Testis (tissue), 3 donors: ENCODE data around the gene UBE3C. TPM values are rescaled to one million over a fixed set of nuclear protein-coding genes. Genes with fewer than 3 reads are reported as not detected.

Experiments
- DNase-seq: peaks from one replicate; pipeline ENCODE4 v3.0.0-alpha.2; 2019
- H3K27ac ChIP-seq, 2 donors: fragments of 200-600 bp; sonication (generic); one replicate each; pipeline ENCODE4 v1.5.1; 2019
- H3K27me3 ChIP-seq: fragments of 200-600 bp; sonication (generic); one replicate; pipeline ENCODE4 v1.5.1; 2019
- H3K36me3 ChIP-seq: fragments of 200-600 bp; sonication (generic); one replicate; pipeline ENCODE4 v1.5.1; 2017; ENCODE audit warnings: low read depth; ENCODE audit errors: missing control alignments
- H3K4me1 ChIP-seq: fragments of 200-600 bp; sonication (generic); one replicate; pipeline ENCODE4 v1.5.1; 2019
- H3K4me3 ChIP-seq, 2 donors: fragments of 200-600 bp; sonication (generic); one replicate each; pipeline ENCODE4 v1.5.1; 2017 to 2019
- H3K9me3 ChIP-seq: fragments of 200-600 bp; sonication (generic); one replicate; pipeline ENCODE4 v1.5.1; 2017
- POLR2A ChIP-seq: fragments of 450-650 bp; IDR thresholded peaks from one replicate; pipeline ENCODE4 v1.6.1; 2017; ENCODE audit warnings: antibody characterized with exemption, mild to moderate bottlenecking, moderate library complexity
- WGBS, 2 donors: methylation state at CpG; one replicate each; pipeline ENCODE4 v1.1.5; 2018; 5-methylcytosine and 5-hydroxymethylcytosine counted together
- intact Hi-C: fragments of 100-400 bp; cut with DNase I; formaldehyde crosslinking; loops from one replicate; pipeline ENCODE4 v1.15.1; 2023; ENCODE audit warnings: low total_unique reads
- polyA plus RNA-seq: library from polyadenylated mRNA; stranded (reverse); fragments of 350-450 nt; fragmentation: Illumina TruSeq; extraction: RNeasy Lipid Tissue Mini Kit (QIAGEN cat#74804); gene quantifications from one replicate; pipeline ENCODE4 v1.2.3, GENCODE V29; 2014; ENCODE audit warnings: low read depth, low replicate concordance; ENCODE audit not compliant: insufficient read depth
- total RNA-seq, 2 donors: library from RNA; depleted of rRNA; stranded (reverse); fragments of >200 nt; gene quantifications; one replicate each; pipeline ENCODE4 v1.2.3, GENCODE V29; 2016
- TF ChIP-seq, protein P1 (sequence below), 3 experiments: fragments of 450-650 bp in 2 of 3; fragments of 200-600 bp in 1 of 3; sonication (generic) in 1 of 3; IDR thresholded peaks; one replicate each; pipeline ENCODE4 v1.5.1; 2016 to 2019; ENCODE audit warnings: antibody characterized with exemption in 3 of 3, mild to moderate bottlenecking in 2 of 3, moderate library complexity in 1 of 3

The UBE3C gene
- total and polyA plus RNA-seq, 3 donors from 2014 or later = 69.4 to 95.9 (median 86.0) TPM

- intact Hi-C loops = no loop called here
- 88 to 90% methylated on average over 7 of the region's 7 CpGs for WGBS, 2 donors
- TF ChIP-seq, protein P1, sequence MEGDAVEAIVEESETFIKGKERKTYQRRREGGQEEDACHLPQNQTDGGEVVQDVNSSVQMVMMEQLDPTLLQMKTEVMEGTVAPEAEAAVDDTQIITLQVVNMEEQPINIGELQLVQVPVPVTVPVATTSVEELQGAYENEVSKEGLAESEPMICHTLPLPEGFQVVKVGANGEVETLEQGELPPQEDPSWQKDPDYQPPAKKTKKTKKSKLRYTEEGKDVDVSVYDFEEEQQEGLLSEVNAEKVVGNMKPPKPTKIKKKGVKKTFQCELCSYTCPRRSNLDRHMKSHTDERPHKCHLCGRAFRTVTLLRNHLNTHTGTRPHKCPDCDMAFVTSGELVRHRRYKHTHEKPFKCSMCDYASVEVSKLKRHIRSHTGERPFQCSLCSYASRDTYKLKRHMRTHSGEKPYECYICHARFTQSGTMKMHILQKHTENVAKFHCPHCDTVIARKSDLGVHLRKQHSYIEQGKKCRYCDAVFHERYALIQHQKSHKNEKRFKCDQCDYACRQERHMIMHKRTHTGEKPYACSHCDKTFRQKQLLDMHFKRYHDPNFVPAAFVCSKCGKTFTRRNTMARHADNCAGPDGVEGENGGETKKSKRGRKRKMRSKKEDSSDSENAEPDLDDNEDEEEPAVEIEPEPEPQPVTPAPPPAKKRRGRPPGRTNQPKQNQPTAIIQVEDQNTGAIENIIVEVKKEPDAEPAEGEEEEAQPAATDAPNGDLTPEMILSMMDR (IDR thresholded peaks at IDR 0.05) = no peak
- no peak for TF ChIP-seq POLR2A
- Histone ChIP-seq H3K9me3 (no peaks in the 10 kb centered on the region), H3K27me3 (no peaks in the 10 kb centered on the region), H3K4me1 (no peaks in the 10 kb centered on the region), H3K4me3 (no peak overlapping the region), H3K27ac (no peak overlapping the region), H3K36me3 (no peaks in the 10 kb centered on the region)
- no peak for DNase-seq
Measured at GRCh38 chr7:157177983-157178381, 39.3 kb downstream of the UBE3C start.

DNA sequence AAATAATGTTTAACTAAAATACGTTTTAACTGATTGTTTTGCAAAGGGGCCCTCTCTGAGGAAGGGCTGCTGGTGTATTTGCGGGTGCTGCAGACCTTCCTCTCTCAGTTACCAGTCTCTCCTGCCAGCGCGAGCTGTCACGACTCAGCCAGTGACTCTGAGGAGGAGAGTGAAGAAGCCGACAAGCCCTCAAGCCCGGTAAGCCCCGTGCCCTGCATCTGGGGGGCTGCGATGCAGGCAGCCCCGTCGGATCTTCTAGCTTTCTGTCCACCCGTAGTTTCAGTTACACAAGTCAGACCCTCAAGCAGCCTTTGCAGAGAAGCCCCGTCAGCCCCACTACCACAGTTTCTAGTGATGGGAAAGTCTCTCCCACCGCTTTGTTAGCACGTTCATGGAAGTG lies 45.1 kb downstream of the UBE3C start:
- no peaks in the 10 kb centered on the region for H3K36me3 ChIP-seq
- H3K27me3 ChIP-seq = no peaks in the 10 kb centered on the region
- H3K9me3 ChIP-seq = no peaks in the 10 kb centered on the region
- H3K4me1 ChIP-seq = no peaks in the 10 kb centered on the region
- H3K27ac ChIP-seq = no peak overlapping the region
- DNase-seq = no peak
- TF ChIP-seq POLR2A = no peak
- TF ChIP-seq, protein P1 (IDR thresholded peaks at IDR 0.05) = no peak
- intact Hi-C loops = no loop called here
- WGBS, 2 donors = 88 to 93% methylated on average over 15 of the region's 15 CpGs
- no peak overlapping the region for H3K4me3 ChIP-seq

- 70 to 72% methylated on average over 8 of the region's 8 CpGs for WGBS, 2 donors
- Histone ChIP-seq H3K9me3 (no peaks in the 10 kb centered on the region), H3K4me1 (no peaks in the 10 kb centered on the region), H3K36me3 (no peaks in the 10 kb centered on the region), H3K4me3 (no peak overlapping the region), H3K27me3 (no peaks in the 10 kb centered on the region), H3K27ac (no peak overlapping the region)
- intact Hi-C loops = no loop called here
- TF ChIP-seq, protein P1 (IDR thresholded peaks at IDR 0.05) = no peak
- TF ChIP-seq POLR2A = no peak
- no peak for DNase-seq
Measured at GRCh38 chr7:157188091-157188665, 49.5 kb downstream of the UBE3C start.

GRCh38 chr7:157189405-157189804 lies 50.7 kb downstream of the UBE3C start:
- intact Hi-C loops = no loop called here
- WGBS, 2 donors = 92 to 94% methylated on average over 6 of the region's 6 CpGs
- TF ChIP-seq POLR2A = no peak
- TF ChIP-seq, protein P1 (IDR thresholded peaks at IDR 0.05) = no peak

DNA sequence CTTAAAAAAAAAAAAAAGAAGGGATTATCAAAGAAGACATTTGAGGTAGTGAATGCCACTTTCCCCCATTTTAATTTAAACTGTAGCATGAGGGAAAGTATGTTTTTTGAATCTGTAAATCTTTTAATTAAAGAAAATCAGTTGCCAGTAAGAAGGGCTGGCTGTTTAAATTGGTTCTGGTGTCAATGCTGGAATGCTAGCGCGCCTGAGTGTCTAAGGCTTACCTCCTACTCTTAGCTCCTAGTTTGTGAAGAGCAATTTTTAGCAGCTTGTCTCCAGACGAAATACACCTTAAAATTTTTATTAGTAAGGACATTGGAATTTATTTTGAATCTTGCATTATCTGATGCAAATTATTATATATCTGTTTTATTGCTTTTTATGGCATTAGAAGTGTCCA lies 54.1 kb downstream of the UBE3C start:
- Histone ChIP-seq H3K4me3 (no peak overlapping the region), H3K27ac (no peak overlapping the region), H3K27me3 (no peaks in the 10 kb centered on the region), H3K9me3 (no peaks in the 10 kb centered on the region), H3K36me3 (no peaks in the 10 kb centered on the region), H3K4me1 (no peaks in the 10 kb centered on the region)
- no peak for DNase-seq
- WGBS, 2 donors = 90 to 94% methylated on average over 3 of the region's 3 CpGs
- no peak for TF ChIP-seq POLR2A
- TF ChIP-seq, protein P1 (IDR thresholded peaks at IDR 0.05) = no peak
- intact Hi-C loops = no loop called here

More at GRCh38 chr7:157189405-157189804, 50.7 kb downstream of the UBE3C start:
- H3K4me3 ChIP-seq = no peak overlapping the region
- no peaks in the 10 kb centered on the region for H3K36me3 ChIP-seq
- no peak overlapping the region for H3K27ac ChIP-seq
- no peaks in the 10 kb centered on the region for H3K9me3 ChIP-seq
- no peaks in the 10 kb centered on the region for H3K27me3 ChIP-seq
- H3K4me1 ChIP-seq = no peaks in the 10 kb centered on the region
- no peak for DNase-seq
